HepG2 (cell line): Measurements from ENCODE around the gene OR5AN1. TPM values are rescaled to one million over a fixed set of nuclear protein-coding genes. Genes with fewer than 3 reads are reported as not detected.

ENCODE experiments used
- ATAC-seq: fragments of 200-7000 bp; cut with Tn5 transposase; 3 replicates; pipeline ENCODE4 v1.9.1; 2020; ENCODE audit warnings: mild to moderate bottlenecking, moderate library complexity
- BruUV-seq: library from RNA; stranded (reverse); fragments of 400-500 nt; replicated peaks from 2 replicates; lab custom pipeline; 2021; lab: Mats Ljungman, UMichigan
- CTCF ChIA-PET: fragments of 300-600 bp; formaldehyde crosslinking; extraction: SDS; loops from one replicate; lab custom pipeline; 2021; ENCODE audit warnings: low total read pairs, inconsistent platforms, low intra/inter-chr PET ratio; lab: Yijun Ruan, JAX
- POLR2A ChIA-PET: fragments of 350-600 bp; sonication (Branson Sonifier 250); formaldehyde crosslinking; loops from one replicate; lab custom pipeline; 2020; ENCODE audit warnings: antibody characterized with exemption, inconsistent platforms; lab: Yijun Ruan, JAX
- DNase-seq: peaks from one replicate; pipeline ENCODE4 v3.0.0-alpha.2; 2015; ENCODE audit warnings: low spot score
- FAIRE-seq: peaks from 3 replicates; lab custom pipeline; 2011; peaks lifted over from hg19 to GRCh38; lab: Jason Lieb, UNC
- H2AFZ ChIP-seq: one replicate; pipeline ENCODE4 v1.6.1; 2011; ENCODE audit warnings: low read length, inconsistent platforms
- H3K27ac ChIP-seq: fragments of 300-600 bp; 3 replicates; pipeline ENCODE4 v1.8.0; 2011; ENCODE audit warnings: mixed run types, mild to moderate bottlenecking, mixed read lengths, low read length, inconsistent platforms; ENCODE audit not compliant: insufficient read depth; ENCODE audit errors: extremely low read length
- H3K27me3 ChIP-seq, 2 experiments: fragments of 200-600 bp in 1 of 2; 2 replicates in 1 of 2; 3 replicates in 1 of 2; pipeline versions ENCODE4 v1.6.0 to v1.8.0; 2011; ENCODE audit warnings: low read length in 2 of 2, mild to moderate bottlenecking in 2 of 2, moderate library complexity in 2 of 2, inconsistent platforms in 1 of 2; ENCODE audit not compliant: insufficient read depth in 2 of 2, control insufficient read depth in 1 of 2
- H3K36me3 ChIP-seq, 2 experiments: fragments of 200-600 bp in 1 of 2; replicated peaks in 1 of 2; 2 replicates in 1 of 2; 3 replicates in 1 of 2; pipeline versions ENCODE4 v1.5.1 to v1.8.0; 2011; ENCODE audit warnings: low read length in 2 of 2, inconsistent platforms in 1 of 2; ENCODE audit not compliant: insufficient read depth in 2 of 2, control insufficient read depth in 1 of 2
- H3K4me1 ChIP-seq: 2 replicates; pipeline ENCODE4 v1.5.1; 2012; ENCODE audit warnings: low read length, inconsistent platforms; ENCODE audit not compliant: insufficient read depth
- H3K4me2 ChIP-seq: 2 replicates; pipeline ENCODE4 v1.6.0; 2011; ENCODE audit warnings: low read depth, low read length, inconsistent platforms
- H3K4me3 ChIP-seq, 3 experiments: fragments of 200-600 bp in 1 of 3; sonication (generic), shearing (Covaris generic) in 1 of 3; replicated peaks in 1 of 3; 2 replicates each; pipeline ENCODE4 v1.5.1; 2011 to 2016; ENCODE audit warnings: low read length in 3 of 3, inconsistent platforms in 2 of 3, low read depth in 2 of 3, mild to moderate bottlenecking in 2 of 3, control low read depth in 1 of 3, mixed read lengths in 1 of 3; ENCODE audit not compliant: insufficient read depth in 1 of 3
- H3K79me2 ChIP-seq: one replicate; pipeline ENCODE4 v1.6.1; 2011; ENCODE audit warnings: low read length, inconsistent platforms; ENCODE audit not compliant: insufficient read depth
- H3K9ac ChIP-seq: 2 replicates; pipeline ENCODE4 v1.6.0; 2011; ENCODE audit warnings: mild to moderate bottlenecking, low read depth, low read length, inconsistent platforms; ENCODE audit not compliant: insufficient read depth
- H3K9me3 ChIP-seq: 2 replicates; pipeline ENCODE4 v1.5.1; 2012; ENCODE audit warnings: mild to moderate bottlenecking, low read length
- H4K20me1 ChIP-seq: 2 replicates; pipeline ENCODE4 v1.6.0; 2011; ENCODE audit warnings: inconsistent platforms, mild to moderate bottlenecking, low read length, moderate library complexity; ENCODE audit not compliant: insufficient read depth
- ATAD3A ChIP-seq: sonication (generic); formaldehyde crosslinking; IDR thresholded peaks from 2 replicates; pipeline ENCODE4 v1.4.0; 2020; ENCODE audit warnings: missing genetic modification reagents
- DBP ChIP-seq: sonication (generic); formaldehyde crosslinking; IDR thresholded peaks from 2 replicates; pipeline ENCODE4 v1.4.0; 2020; ENCODE audit warnings: missing genetic modification reagents; ENCODE audit errors: not compliant biosample characterization
- DMAP1 ChIP-seq: IDR thresholded peaks from 2 replicates; pipeline ENCODE4 v1.6.1; 2016
- FOXJ3 ChIP-seq: sonication (generic); formaldehyde crosslinking; IDR thresholded peaks from 2 replicates; pipeline ENCODE4 v1.4.0; 2020; ENCODE audit warnings: missing genetic modification reagents, mild to moderate bottlenecking, borderline replicate concordance
- GATAD1 ChIP-seq: IDR thresholded peaks from 2 replicates; pipeline ENCODE4 v1.6.1; 2016; ENCODE audit warnings: missing genetic modification reagents, missing compliant biosample characterization
- HDAC6 ChIP-seq: fragments of 200-600 bp; sonication (generic); IDR thresholded peaks from 2 replicates; pipeline ENCODE4 v1.7.0; 2017; ENCODE audit warnings: mild to moderate bottlenecking, antibody characterized with exemption, low read length, low read depth
- HOMEZ ChIP-seq: IDR thresholded peaks from 2 replicates; pipeline ENCODE4 v1.6.1; 2016; ENCODE audit warnings: low read depth
- MXD3 ChIP-seq: IDR thresholded peaks from 2 replicates; pipeline ENCODE4 v1.6.1; 2016; ENCODE audit warnings: mild to moderate bottlenecking, missing biosample characterization, missing genetic modification reagents
- REL ChIP-seq: sonication (generic); formaldehyde crosslinking; conservative IDR thresholded peaks from 2 replicates; pipeline ENCODE4 v1.8.0; 2022; ENCODE audit warnings: mild to moderate bottlenecking, missing genetic modification reagents, moderate library complexity
- TP53 ChIP-seq: sonication (generic); formaldehyde crosslinking; conservative IDR thresholded peaks from 2 replicates; pipeline ENCODE4 v1.4.0; 2020; ENCODE audit warnings: missing genetic modification reagents
- ZKSCAN8 ChIP-seq: IDR thresholded peaks from 2 replicates; pipeline ENCODE4 v1.6.1; 2016; ENCODE audit warnings: borderline replicate concordance, missing genetic modification reagents, missing compliant biosample characterization
- ZNF121 ChIP-seq: sonication (generic); formaldehyde crosslinking; IDR thresholded peaks from 2 replicates; pipeline ENCODE4 v1.5.0; 2020; ENCODE audit warnings: mild to moderate bottlenecking, missing genetic modification reagents
- ZNF225 ChIP-seq: sonication (generic); formaldehyde crosslinking; IDR thresholded peaks from 2 replicates; pipeline ENCODE4 v1.4.0; 2020; ENCODE audit warnings: mild to moderate bottlenecking, missing genetic modification reagents
- ZNF230 ChIP-seq: sonication (generic); formaldehyde crosslinking; IDR thresholded peaks from 2 replicates; pipeline ENCODE4 v1.4.0; 2020; ENCODE audit warnings: mild to moderate bottlenecking, missing genetic modification reagents
- ZNF432 ChIP-seq: sonication (generic); formaldehyde crosslinking; IDR thresholded peaks from 2 replicates; pipeline ENCODE4 v1.5.0; 2020; ENCODE audit warnings: missing genetic modification reagents, mild to moderate bottlenecking, borderline replicate concordance
- ZNF451 ChIP-seq: sonication (generic); formaldehyde crosslinking; IDR thresholded peaks from 2 replicates; pipeline ENCODE4 v1.5.0; 2020; ENCODE audit warnings: mild to moderate bottlenecking, missing genetic modification reagents
- ZNF580 ChIP-seq: IDR thresholded peaks from 2 replicates; pipeline ENCODE4 v1.6.1; 2016; ENCODE audit warnings: low read depth, borderline replicate concordance
- ZNF792 ChIP-seq: IDR thresholded peaks from 2 replicates; pipeline ENCODE4 v1.6.1; 2016
- ZNF841 ChIP-seq: sonication (generic); formaldehyde crosslinking; IDR thresholded peaks from 2 replicates; pipeline ENCODE4 v1.8.1; 2023; ENCODE audit warnings: missing genetic modification reagents, borderline replicate concordance
- ZSCAN20 ChIP-seq: sonication (generic); formaldehyde crosslinking; IDR thresholded peaks from 2 replicates; pipeline ENCODE4 v1.4.0; 2020; ENCODE audit warnings: missing genetic modification reagents, mild to moderate bottlenecking, borderline replicate concordance
- in situ Hi-C: cut with HindIII; loops from 2 replicates; pipeline ENCODE4 v1.10.0; 2017; ENCODE audit warnings: low pct_unique_long_range_greater_than_20kb; ENCODE audit not compliant: extremely low pct_ligation_motif_present
- intact Hi-C: fragments of 100-400 bp; cut with micrococcal nuclease; formaldehyde crosslinking; loops from one replicate; pipeline ENCODE4 v1.10.0; 2022; ENCODE audit not compliant: unreplicated experiment
- polyA plus RNA-seq, 8 experiments: library from polyadenylated mRNA; depleted of rRNA in 3 of 8; stranded (reverse) in 7 of 8; unstranded in 1 of 8; fragments of >200 nt; fragmentation: Illumina TruSeq in 4 of 8; extraction: Trizol in 4 of 8; gene quantifications; 2 replicates each; pipeline versions ENCODE4 v1.2.1 to v1.2.3, GENCODE V29; 2011 to 2016; ENCODE audit warnings: low read depth in 4 of 8, missing spikeins in 1 of 8, mixed read lengths in 1 of 8; ENCODE audit not compliant: insufficient read depth in 1 of 8
- total RNA-seq, 5 experiments: library from RNA; depleted of rRNA; stranded (reverse); fragments of >200 nt; fragmentation: Illumina TruSeq; extraction: Trizol; gene quantifications; 2 replicates each; pipeline ENCODE4 v1.2.3, GENCODE V29; 2016; ENCODE audit warnings: low read depth in 1 of 5

OR5AN1 gene
- total and polyA plus RNA-seq, 2 of the 13 experiments (the other 11 are each of a cell fraction or from before 2014, with no cell fraction given), result not detected

GRCh38 chr11:59336176-59336575 is 22.5 kb upstream of the OR5AN1 start (continued):
- no peak for TF ChIP-seq DMAP1 (CRISPR knock-in tag)
- no peak for TF ChIP-seq ZNF121 (CRISPR knock-in tag)
- TF ChIP-seq, all 625 proteins: peak for 0

- Histone ChIP-seq H3K4me2 (no peak overlapping the region), H3K9me3 (no peaks in the 10 kb centered on the region), H3K9ac (no peak overlapping the region), H3K36me3 (no peaks in the 10 kb centered on the region), H3K27me3 (no peaks in the 10 kb centered on the region), H2AFZ (no peak overlapping the region), H3K4me3 (no peak overlapping the region), H3K27ac (no peak overlapping the region), H4K20me1 (no peaks in the 10 kb centered on the region), H3K79me2 (no peaks in the 10 kb centered on the region), H3K4me1 (no peaks in the 10 kb centered on the region)
- FAIRE-seq (no peak), ATAC-seq (no peak)
- no TSS peak for BruUV-seq
- ChIA-PET CTCF (no interaction called here), POLR2A (no interaction called here)
- in situ Hi-C loops (no loop called here), intact Hi-C loops (no loop called here)
- TF ChIP-seq FOXJ3 (CRISPR knock-in tag) (no peak), ZNF432 (CRISPR knock-in tag) (no peak), ZNF230 (no peak), ZNF580 (CRISPR knock-in tag) (no peak), REL (no peak), ZSCAN20 (CRISPR knock-in tag) (no peak), ZNF841 (CRISPR knock-in tag) (no peak), ZNF451 (CRISPR knock-in tag) (no peak), ZKSCAN8 (CRISPR knock-in tag) (no peak), GATAD1 (no peak), ZNF225 (CRISPR knock-in tag) (no peak), DBP (CRISPR knock-in tag) (no peak), HDAC6 (no peak), HOMEZ (CRISPR knock-in tag) (no peak), TP53 (CRISPR knock-in tag) (no peak), MXD3 (CRISPR knock-in tag) (no peak), ATAD3A (CRISPR knock-in tag) (no peak), ZNF792 (CRISPR knock-in tag) (no peak)
- TF ChIP-seq, all 625 proteins: peak for 0
- no peak for DNase-seq
Observed at GRCh38 chr11:59336931-59337330, 21.8 kb upstream of the OR5AN1 start.
